Stimulated activated CD8-positive, alpha-beta memory T cell treated with anti-CD3 and anti-CD28 coated beads, Interleukin-4, amount 100 ng/mL, for 1 hour (primary cell): ENCODE measurements around the gene MBNL2.
A peak's percentile ranks its signal among the peaks of the same experiment; 100 is the strongest.

Experiments
- DNase-seq, 2 donors: peaks; one replicate each; pipeline ENCODE4 v3.0.0-alpha.2; 2020; ENCODE audit warnings: low read depth in 2 of 2, low spot score in 1 of 2

Gene MBNL2

GRCh38 chr13:97408938-97409337, 186.8 kb downstream of the MBNL2 start:
- no peak for DNase-seq

- no peak for DNase-seq
Measured at GRCh38 chr13:97411984-97412383, 189.9 kb downstream of the MBNL2 start.

GRCh38 chr13:97413694-97414093, 191.6 kb downstream of the MBNL2 start:
- no peak for DNase-seq

- DNase-seq = no peak
Measured at GRCh38 chr13:97414392-97414791, 192.3 kb downstream of the MBNL2 start.

GRCh38 chr13:97417698-97418097, 195.6 kb downstream of the MBNL2 start:
- DNase-seq = no peak

- DNase-seq = no peak
Measured at GRCh38 chr13:97422118-97423054, 200.3 kb downstream of the MBNL2 start.

GRCh38 chr13:97423300-97424045, 201.3 kb downstream of the MBNL2 start:
- no peak for DNase-seq

GRCh38 chr13:97425590-97425989, 203.5 kb downstream of the MBNL2 start:
- no peak for DNase-seq

GRCh38 chr13:97426695-97427094, 204.6 kb downstream of the MBNL2 start:
- no peak for DNase-seq

GRCh38 chr13:97429681-97430081, 207.5 kb downstream of the MBNL2 start:
- DNase-seq = no peak

GRCh38 chr13:97430296-97430695, 208.2 kb downstream of the MBNL2 start:
- no peak for DNase-seq

GRCh38 chr13:97431171-97431764, 209.1 kb downstream of the MBNL2 start:
- DNase-seq = no peak

- no peak for DNase-seq
Measured at GRCh38 chr13:97432232-97432916, 210.2 kb downstream of the MBNL2 start.

- peak; percentile 92 to 95 for DNase-seq
Measured at GRCh38 chr13:97432917-97433726, 211.0 kb downstream of the MBNL2 start.

GRCh38 chr13:97433727-97434396, 211.7 kb downstream of the MBNL2 start, which contains the start of gene RAP2A:
Gene RAP2A, plus strand, starts transcription at chr13:97434169. Its CDS starts 302 bp downstream, at chr13:97434471.
- peak; percentile 72 to 84 for DNase-seq

- DNase-seq = peak in 1 of 2 donors; percentile 5
Measured at GRCh38 chr13:97434397-97435201, 212.5 kb downstream of the MBNL2 start.

- no peak for DNase-seq
Measured at GRCh38 chr13:97435323-97435722, 213.2 kb downstream of the MBNL2 start.

- no peak for DNase-seq
Measured at GRCh38 chr13:97435794-97436193, 213.7 kb downstream of the MBNL2 start.

- DNase-seq = no peak
Measured at GRCh38 chr13:97436845-97437244, 214.7 kb downstream of the MBNL2 start.
